Lung (tissue), 12 donors: ENCODE data around the gene ATP5PO. TPM values are rescaled to one million over a fixed set of nuclear protein-coding genes. Genes with fewer than 3 reads are reported as not detected.

ENCODE experiments used
- ATAC-seq: fragments of 200-7000 bp; cut with Tn5 transposase; one replicate; pipeline ENCODE4 v1.9.1; 2020; ENCODE audit warnings: moderate number of reproducible peaks; ENCODE audit not compliant: insufficient read depth, low FRiP score
- DNase-seq, 3 donors: peaks; one replicate each; pipeline ENCODE4 v3.0.0-alpha.2; 2013 to 2017
- H3K27ac ChIP-seq, 2 donors: one replicate each; pipeline ENCODE4 v1.5.1; 2013; ENCODE audit warnings: mild to moderate bottlenecking in 2 of 2, moderate library complexity in 2 of 2, control low read depth in 1 of 2, inconsistent platforms in 1 of 2, low read depth in 1 of 2, low read length in 1 of 2
- H3K27me3 ChIP-seq, 3 donors: one replicate each; pipeline ENCODE4 v1.5.1; 2013; ENCODE audit warnings: low read length in 2 of 3; ENCODE audit not compliant: control insufficient read depth in 3 of 3, insufficient read depth in 3 of 3
- H3K36me3 ChIP-seq, 4 donors: one replicate each; pipeline ENCODE4 v1.5.1; 2013; ENCODE audit warnings: low read length in 4 of 4, mild to moderate bottlenecking in 1 of 4, moderate library complexity in 1 of 4; ENCODE audit not compliant: control insufficient read depth in 4 of 4, insufficient read depth in 4 of 4
- H3K4me1 ChIP-seq, 5 donors: one replicate each; pipeline ENCODE4 v1.5.1; 2013; ENCODE audit warnings: low read length in 5 of 5, mild to moderate bottlenecking in 2 of 5, moderate library complexity in 1 of 5; ENCODE audit not compliant: control insufficient read depth in 5 of 5, insufficient read depth in 5 of 5
- H3K4me3 ChIP-seq: one replicate; pipeline ENCODE4 v1.5.1; 2013; ENCODE audit warnings: mild to moderate bottlenecking, control low read depth, moderate library complexity
- H3K9ac ChIP-seq, 2 donors: one replicate each; pipeline ENCODE4 v1.5.1; 2013; ENCODE audit warnings: low read length in 2 of 2, control low read depth in 1 of 2; ENCODE audit not compliant: insufficient read depth in 1 of 2
- H3K9me3 ChIP-seq, 4 donors: one replicate each; pipeline ENCODE4 v1.5.1; 2013; ENCODE audit warnings: low read length in 3 of 4, mild to moderate bottlenecking in 1 of 4, moderate library complexity in 1 of 4; ENCODE audit not compliant: control insufficient read depth in 4 of 4, insufficient read depth in 3 of 4
- WGBS, 2 donors: extraction: QIAGEN DNeasy Blood & Tissue Kit; methylation state at CpG; one replicate each; pipeline ENCODE4 v1.1.7; 2013; 5-methylcytosine and 5-hydroxymethylcytosine counted together
- polyA plus RNA-seq, 2 donors: library from polyadenylated mRNA; stranded (reverse); fragments of 200-250 nt; gene quantifications; one replicate each; pipeline ENCODE4 v1.2.1, GENCODE V29; 2013
- total RNA-seq, 2 donors: library from RNA; depleted of rRNA in 1 of 2; stranded (reverse); fragments of >200 nt in 1 of 2; gene quantifications; one replicate each; pipeline ENCODE4 v1.2.1, GENCODE V29; 2014 to 2021
- TF ChIP-seq, protein P1 (sequence below): IDR thresholded peaks from 2 replicates; pipeline ENCODE4 v1.5.1; 2012; ENCODE audit warnings: mild to moderate bottlenecking; ENCODE audit errors: control extremely low read depth, extremely low read depth
- donor health status: control.
- donor health status: control.
- donor health status: Bipolar disorder and iron deficiency.
- donor health status: healthy.
- donor health status: DM: yes; HTN: yes; CAD: no.

The ATP5PO gene
- total and polyA plus RNA-seq, 4 donors: 146 to 287 (median 175) TPM

DNA sequence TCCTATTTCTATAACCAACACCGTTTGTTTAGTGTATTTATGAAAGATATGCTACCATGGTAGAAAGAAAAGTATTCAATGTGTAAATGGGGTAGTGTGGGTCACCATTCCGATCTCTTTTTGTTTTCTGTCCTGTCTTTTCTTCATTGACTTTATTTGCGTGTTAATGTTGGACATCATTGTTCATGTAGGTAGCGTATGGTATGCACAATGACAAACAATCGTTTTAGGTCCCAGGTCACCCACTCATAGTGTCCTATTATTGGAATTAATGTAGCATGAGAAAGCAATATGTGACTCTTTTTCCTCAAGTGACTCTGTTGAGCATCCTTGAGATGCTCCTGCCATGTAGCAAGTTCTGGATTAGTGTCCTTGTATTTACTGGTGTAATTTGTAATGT lies 25.4 kb downstream of the ATP5PO start:
- Histone ChIP-seq H3K9ac (no peak overlapping the region), H3K4me3 (no peak overlapping the region), H3K27me3 (no peaks in the 10 kb centered on the region), H3K36me3 (no peaks in the 10 kb centered on the region), H3K9me3 (no peaks in the 10 kb centered on the region), H3K27ac (no peak overlapping the region), H3K4me1 (peaks cover 0 to 13% (median 0%) of the 10 kb centered on the region in 5 donors)
- ATAC-seq: no peak
- 90 to 96% methylated on average over 5 of the region's 5 CpGs for WGBS, 2 donors
- DNase-seq: no peak
- TF ChIP-seq, protein P1, sequence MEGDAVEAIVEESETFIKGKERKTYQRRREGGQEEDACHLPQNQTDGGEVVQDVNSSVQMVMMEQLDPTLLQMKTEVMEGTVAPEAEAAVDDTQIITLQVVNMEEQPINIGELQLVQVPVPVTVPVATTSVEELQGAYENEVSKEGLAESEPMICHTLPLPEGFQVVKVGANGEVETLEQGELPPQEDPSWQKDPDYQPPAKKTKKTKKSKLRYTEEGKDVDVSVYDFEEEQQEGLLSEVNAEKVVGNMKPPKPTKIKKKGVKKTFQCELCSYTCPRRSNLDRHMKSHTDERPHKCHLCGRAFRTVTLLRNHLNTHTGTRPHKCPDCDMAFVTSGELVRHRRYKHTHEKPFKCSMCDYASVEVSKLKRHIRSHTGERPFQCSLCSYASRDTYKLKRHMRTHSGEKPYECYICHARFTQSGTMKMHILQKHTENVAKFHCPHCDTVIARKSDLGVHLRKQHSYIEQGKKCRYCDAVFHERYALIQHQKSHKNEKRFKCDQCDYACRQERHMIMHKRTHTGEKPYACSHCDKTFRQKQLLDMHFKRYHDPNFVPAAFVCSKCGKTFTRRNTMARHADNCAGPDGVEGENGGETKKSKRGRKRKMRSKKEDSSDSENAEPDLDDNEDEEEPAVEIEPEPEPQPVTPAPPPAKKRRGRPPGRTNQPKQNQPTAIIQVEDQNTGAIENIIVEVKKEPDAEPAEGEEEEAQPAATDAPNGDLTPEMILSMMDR: no peak

DNA sequence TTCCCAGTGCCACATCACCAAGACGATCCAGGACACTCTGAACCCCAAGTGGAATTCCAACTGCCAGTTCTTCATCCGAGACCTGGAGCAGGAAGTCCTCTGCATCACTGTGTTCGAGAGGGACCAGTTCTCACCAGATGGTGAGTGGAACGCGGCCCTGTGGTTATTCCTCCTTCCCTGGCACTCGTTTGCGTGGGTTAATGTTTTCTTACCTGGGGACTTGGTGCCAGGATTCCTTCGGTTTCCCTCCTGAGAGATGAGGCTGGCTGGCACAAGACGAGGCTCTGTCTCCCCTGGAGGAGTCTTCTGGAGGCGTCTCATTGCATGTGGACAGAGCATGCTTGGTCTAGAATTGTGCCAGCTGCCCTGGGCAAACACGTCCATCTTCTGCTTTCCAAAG lies 29.3 kb downstream of the ATP5PO start:
- WGBS, 2 donors: 90 to 91% methylated on average over 11 of the region's 11 CpGs
- Histone ChIP-seq H3K27me3 (no peaks in the 10 kb centered on the region), H3K4me3 (no peak overlapping the region), H3K9me3 (no peaks in the 10 kb centered on the region), H3K36me3 (no peaks in the 10 kb centered on the region), H3K4me1 (no peaks in the 10 kb centered on the region), H3K27ac (no peak overlapping the region), H3K9ac (no peak overlapping the region)
- DNase-seq (no peak), ATAC-seq (no peak)
- TF ChIP-seq, protein P1: no peak

DNA sequence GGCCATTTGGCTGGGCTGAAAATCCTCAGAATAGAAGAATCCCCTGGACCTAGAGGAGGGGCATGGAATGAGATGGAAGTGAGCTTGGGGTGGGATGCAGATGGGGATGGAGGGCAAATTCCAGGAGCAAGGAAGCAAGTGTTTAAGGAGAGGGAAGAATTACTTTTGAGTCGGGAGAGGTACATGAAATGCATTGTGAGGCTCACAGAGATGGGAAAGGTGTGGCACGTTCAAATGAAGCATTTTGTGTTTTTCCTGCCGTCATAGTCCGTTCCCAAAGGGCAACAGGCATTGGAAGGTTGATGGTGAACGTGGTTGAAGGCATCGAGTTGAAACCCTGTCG lies 30.5 kb downstream of the ATP5PO start:
- no peaks in the 10 kb centered on the region for H3K36me3 ChIP-seq
- H3K9ac ChIP-seq: no peak overlapping the region
- H3K4me1 ChIP-seq: no peaks in the 10 kb centered on the region
- WGBS, 2 donors: 91 to 93% methylated on average over 7 of the region's 7 CpGs
- H3K27ac ChIP-seq: no peak overlapping the region
- no peaks in the 10 kb centered on the region for H3K27me3 ChIP-seq
- H3K9me3 ChIP-seq: no peaks in the 10 kb centered on the region
- DNase-seq (no peak), ATAC-seq (no peak)
- H3K4me3 ChIP-seq: no peak overlapping the region
- TF ChIP-seq, protein P1: no peak
